NOMO-1 (cell line): Measurements from ENCODE around the gene CABCOCO1.

Experiments
- DNase-seq, 2 experiments: peaks; one replicate each; lab custom pipeline; 2025; ENCODE audit not compliant: unreplicated experiment in 2 of 2; lab: John Stamatoyannopoulos, UW

Gene CABCOCO1

DNA sequence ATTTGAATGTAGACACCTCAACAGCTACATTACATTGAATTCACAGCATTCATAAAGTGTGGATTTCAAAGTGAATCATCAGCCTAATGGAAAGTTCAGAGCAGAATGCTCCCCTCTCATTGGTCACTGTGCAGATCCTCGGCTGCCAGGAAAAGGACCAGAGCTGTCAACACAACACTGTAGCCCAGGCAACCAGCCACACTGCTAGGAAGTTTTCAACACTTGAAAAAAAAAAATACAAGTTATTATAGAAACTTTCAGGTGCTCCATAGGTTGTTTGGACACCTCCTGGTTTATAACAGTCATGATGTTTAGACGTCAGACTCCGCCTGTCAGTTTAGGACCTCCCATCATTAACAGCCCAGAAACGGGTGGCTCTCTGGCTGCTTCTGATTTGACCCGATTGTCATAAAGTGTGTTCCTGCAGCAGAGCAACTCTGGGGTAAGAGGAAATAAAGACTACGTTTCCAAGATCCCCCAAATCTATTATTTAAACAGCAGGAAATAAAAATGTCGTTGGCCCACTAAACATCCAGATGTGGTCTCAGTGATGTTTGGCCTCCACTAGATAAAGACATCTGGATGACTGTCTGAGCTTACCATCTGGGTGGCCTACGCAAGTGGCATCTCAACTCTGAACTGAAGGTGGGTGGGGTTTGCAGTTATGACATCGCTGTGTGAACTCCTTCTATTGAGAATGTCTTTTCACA, 117.4 kb downstream of the CABCOCO1 start:
- DNase-seq, result no peak

DNA sequence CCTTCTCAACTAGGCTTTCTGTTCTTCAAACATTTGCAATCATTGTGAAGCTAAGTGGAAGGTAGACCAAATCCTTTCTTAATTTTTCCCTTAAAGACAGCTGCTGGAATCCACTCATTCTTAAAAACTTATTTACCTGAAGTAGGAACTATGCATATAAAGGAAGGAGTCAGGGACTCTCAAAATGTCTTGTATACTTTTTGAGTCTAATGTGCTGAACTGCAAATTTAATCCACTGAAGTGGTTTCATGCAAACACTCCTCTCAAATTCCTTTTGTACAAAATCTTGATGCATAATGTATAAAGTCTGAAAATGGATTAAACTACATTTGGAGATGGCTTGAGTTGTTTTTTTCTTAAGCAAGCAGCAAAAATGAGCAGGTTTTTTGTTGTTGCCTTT, 118.0 kb downstream of the CABCOCO1 start:
- DNase-seq, result no peak

DNA sequence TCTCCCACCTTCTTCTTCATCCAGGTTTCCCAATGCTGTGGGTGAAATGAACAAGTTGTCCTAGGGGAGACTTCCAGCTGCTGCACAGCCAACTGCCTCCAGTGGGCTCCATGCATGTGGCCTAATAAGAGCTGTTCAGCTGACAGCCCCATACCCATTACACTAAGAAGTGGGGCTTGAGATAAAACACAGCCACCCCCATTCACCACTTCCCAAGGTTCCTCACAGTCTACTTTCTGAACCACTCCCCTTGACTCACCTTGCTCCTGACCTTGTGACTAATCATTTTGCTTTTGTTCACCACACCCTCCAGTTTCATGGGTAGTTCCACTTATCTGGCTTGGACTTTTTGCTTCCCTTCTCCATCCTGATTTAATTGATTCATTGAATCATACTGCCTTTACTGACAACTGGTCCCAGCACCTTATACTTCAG, 119.3 kb downstream of the CABCOCO1 start:
- DNase-seq, result no peak

DNA sequence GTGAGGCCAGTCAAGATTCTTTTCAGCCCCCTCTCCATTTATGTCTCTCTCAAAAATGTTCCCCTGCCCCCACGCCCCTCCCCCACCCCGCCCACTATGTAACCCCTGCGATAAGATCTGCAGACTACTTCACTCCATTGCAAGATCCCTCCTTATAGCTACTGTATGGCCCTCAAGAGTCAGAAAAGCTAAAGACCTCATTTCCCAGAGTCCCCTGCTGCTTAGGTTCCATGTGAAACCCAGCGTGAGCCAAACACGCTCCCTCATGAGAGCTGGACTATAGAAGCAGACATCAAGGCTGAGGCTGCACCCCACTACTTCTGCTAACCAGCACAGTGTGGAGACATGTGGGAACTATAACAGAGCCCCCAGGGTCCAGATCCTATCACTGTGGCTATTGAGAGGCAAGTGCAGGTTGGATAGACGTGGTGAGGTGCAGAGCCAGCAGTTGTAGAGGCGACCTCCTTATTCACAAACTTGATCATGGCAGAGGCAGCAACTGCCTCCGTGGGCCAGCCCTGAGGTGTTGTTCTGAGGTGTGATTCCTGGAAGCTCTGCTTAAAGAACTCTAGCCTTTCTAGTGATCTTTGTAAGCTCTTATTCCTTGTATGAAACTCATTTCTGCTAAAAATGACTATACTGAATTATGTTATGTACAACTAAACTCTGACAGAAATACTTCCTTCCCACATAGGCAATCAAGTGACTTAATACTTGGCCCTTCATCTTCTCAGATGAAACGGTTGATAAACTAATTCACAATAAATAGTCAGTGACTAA, 121.8 kb downstream of the CABCOCO1 start:
- no peak for DNase-seq

DNA sequence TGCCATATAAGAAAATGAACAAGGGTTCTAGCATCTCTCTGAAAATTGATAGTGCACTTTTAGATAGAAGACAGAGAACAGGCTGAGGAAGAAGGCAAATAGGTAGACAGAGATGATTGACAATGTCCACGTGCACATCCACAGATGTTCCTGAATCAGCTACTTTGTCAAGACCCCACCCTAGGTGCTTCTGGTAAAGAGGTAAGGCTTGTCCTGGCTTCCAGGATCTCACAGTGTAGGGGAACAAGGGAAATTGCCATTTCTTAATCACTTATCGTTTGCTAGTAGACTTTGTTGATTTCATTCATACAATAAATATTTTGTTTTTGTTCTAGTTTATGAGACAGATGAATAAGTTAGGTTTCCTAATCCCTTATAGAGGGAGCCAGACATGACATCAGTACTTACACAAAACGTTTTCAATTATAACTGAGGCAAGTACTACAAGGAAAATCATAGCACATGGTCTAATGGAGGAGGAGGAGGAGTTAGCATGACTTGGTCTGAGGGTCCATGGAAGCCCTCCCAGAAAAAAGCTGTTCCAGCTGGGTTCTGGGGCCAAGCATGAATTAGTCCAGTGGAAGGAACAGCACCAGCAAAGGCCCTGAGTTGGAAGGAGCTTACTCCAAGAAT, 122.9 kb downstream of the CABCOCO1 start:
- no peak for DNase-seq

DNA sequence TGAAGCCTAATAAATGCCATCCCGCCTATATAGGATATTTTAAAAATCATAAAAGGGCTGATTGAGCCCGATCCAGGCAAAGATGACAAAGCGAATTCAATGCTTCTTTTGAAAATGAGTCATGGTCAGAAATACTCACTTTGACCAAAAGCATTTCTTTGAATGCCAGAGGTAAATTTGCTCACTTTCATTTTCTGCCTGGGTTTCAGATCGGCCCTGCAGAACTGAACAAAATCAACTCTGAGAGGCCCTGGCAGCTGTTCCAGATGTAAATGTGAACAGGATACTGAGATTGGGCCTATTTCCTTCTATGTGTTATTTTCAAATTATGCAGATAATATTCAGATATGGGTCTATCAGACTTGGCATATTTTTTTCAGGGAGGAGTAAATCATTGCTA, 124.0 kb downstream of the CABCOCO1 start:
- no peak for DNase-seq

DNA sequence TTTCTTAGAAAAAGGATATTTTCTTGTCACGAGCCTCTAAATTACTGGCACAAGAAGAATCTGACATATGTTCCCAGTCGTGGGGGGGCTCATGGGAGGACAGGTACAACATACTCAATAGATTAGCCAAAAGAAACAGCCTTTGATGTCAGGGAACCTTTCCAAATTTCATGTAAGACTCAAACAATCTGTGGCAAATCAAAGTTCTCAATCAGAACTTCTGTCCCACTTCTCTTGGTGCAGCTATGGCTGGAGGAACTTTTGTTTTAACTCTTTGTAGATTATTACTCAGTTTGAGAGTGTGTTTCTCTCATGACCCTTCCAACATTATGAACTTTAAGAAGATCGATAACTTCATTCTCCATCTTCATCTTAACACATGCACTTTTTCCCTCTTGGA, 124.4 kb downstream of the CABCOCO1 start:
- DNase-seq, result no peak

DNA sequence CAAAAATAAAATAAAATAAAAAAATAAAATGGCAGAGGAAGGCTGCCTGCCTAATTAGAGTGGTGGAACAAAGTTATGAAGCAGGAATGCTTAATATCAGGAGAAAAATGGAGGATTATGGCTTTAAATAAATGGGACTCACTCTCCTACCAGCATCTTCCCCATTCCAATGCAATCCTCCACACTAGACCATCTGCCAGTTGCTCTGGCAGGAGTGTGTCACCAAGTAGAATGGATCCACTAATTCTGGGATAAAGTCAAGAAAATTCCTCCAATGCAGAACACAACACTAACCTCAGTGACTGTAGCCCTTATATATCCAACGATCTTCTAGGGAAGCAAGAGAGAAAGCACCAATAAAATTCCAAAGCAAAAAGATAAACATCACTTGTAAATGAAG, 126.3 kb downstream of the CABCOCO1 start:
- DNase-seq, result no peak

DNA sequence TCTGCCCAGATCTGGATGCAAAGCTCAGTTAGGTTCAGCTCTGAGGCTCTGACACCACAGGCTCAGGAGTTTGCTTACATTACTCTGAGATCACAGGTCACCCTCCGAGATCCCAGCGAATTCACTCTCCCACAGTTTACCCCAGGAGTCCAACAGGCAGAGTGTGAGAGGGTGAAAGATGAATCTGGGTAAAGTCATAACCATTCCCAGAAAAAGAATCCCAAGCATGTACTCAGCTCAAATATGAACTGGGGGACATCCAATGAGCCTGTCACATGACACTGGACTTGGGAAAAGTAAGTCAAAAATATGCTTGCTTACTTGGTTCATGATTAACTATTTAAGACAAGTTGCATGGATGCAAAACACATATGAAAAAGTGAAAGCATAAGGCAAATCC, 128.5 kb downstream of the CABCOCO1 start:
- DNase-seq, result no peak

DNA sequence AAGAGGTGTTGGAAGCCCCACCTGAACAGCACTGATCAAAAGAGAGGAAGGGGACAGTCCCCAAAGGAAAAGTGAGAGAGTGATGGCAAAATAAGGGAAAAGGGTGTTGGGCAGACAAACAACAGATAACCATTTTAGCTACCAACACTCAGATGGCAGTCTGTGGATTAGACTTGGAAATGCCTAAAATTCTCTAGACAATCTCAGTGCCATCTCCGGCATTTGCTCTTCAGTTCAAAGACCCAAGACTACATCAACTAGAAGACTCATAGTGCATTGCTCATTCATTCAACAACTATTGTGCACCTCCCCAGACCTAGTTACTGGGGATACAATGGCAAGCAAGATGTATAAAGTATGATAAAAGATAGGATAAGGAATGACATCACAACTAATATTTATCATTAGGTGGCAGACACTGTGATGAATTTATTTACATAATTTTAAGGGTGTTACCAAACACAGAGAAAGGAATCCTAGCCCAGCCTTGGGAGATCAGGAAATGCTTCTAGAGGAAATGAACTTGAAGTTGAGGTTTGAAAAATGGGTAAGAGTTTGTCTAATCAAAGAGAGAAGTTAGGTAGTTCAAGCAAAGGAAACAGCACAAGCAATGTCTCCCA, 129.5 kb downstream of the CABCOCO1 start:
- no peak for DNase-seq

DNA sequence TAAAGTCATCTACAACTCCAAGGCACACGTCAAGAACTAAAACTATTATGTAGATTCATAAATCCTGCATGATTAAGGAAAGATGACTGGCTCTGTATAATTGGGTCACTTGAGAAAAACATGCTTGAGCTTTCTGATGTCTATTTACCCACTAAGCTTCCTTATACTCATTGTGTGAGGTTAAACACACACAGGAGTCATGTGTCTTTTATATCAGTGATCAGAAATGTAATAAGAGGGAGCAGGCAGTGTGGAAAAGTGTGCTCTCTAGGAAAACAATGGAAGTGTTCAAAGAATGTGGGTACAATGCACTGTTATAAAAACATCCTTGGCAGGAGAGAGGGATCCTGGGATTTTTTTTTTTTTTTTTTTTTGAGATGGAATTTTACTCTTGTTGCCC, 130.2 kb downstream of the CABCOCO1 start:
- no peak for DNase-seq

DNA sequence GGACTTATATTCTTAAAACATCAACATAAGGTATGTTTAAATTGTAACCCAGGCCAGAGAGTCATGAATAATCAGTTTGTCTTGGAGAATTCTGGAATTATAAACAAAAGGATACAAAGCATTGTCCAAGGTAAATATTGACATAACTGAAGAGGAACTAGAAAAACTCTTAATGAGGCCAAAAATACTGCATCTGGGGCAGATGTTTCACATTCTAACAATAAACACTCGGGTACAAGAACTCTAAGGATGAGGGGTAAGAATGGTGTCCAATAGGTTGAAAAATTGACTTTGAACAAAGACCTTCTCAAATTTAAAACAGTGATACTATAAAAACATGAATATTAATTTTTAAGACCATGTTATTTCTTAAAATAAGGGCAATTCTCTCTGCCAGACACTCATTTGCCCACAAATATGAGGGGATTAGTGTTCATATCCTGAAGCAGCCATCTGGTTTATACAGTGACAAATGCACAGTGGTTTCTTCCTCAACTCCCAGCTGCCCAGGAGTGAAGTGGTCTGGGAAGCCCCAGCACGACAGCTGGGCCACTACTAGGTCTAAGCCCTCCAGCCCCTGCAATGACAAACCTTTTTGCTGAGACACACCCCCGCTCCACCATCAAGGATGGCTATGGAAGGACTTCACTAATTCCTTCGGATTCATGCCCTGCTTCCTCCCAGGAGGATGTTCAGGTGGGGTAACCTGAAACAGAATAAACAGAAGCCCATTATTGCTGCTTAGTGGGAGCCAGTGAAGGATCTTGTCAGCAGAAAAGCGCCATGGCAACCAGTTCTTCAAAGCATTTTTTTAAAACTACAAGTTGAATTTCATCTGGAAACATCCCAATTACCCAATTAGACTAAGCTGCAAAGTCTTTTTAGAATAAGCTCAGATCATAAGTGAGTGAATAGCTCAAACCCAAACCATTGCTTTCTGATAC, 131.3 kb downstream of the CABCOCO1 start:
- DNase-seq, result no peak

DNA sequence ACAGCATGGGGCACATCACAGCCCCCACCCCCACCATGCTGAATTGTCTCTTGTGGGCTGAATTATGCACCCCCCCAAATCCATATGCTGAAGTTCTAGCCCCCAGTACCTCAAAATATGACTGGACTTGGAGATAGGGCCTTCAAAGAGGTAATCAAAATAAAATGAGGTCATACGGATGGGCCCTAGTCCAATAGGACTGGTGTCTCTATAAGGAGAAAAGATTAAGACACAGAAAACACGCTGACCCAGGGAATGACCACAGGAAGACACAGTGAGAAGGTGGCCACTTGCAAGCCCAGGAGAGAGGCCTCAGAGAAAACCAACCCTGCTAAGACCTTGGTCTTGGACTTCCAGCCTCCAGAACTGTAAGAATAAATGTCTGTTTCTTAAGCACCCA, 132.4 kb downstream of the CABCOCO1 start:
- DNase-seq, result no peak

DNA sequence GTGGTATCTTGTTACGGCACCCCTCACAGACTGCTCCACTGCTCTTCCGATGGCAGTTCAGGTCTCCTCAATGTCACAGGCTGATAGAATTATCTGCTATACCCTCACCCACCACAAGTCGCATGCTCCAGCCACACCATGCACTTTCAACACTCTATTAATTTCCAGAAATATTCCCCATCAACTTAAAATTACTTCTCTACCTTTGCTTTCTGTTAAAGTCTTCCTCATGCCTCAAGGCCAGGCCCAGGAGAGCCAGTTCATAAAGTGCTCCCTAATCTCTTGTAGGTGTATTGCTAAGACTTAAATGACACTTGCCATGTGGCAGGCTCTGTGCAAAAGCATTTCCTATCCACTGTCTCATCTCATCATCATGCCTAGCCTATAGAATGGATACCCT, 132.8 kb downstream of the CABCOCO1 start:
- DNase-seq, result no peak

DNA sequence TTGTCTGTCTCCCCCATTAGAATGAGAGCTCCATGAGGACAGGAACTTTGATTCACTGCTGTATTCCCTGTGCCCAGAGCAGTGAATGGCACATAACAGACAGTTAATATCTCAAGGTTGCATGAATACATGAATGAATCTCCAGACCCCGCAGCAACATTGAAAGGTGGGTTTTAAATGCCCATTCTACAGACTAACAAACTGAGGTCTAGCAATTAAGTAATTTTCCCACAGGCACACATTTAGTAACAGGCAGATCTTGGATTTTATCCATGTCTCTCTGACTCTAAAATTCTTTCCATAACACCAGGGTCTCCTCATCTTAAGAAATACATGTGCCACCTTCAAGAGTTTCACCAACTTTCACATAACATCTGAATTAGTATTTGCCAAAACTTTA, 134.1 kb downstream of the CABCOCO1 start:
- DNase-seq, result no peak

DNA sequence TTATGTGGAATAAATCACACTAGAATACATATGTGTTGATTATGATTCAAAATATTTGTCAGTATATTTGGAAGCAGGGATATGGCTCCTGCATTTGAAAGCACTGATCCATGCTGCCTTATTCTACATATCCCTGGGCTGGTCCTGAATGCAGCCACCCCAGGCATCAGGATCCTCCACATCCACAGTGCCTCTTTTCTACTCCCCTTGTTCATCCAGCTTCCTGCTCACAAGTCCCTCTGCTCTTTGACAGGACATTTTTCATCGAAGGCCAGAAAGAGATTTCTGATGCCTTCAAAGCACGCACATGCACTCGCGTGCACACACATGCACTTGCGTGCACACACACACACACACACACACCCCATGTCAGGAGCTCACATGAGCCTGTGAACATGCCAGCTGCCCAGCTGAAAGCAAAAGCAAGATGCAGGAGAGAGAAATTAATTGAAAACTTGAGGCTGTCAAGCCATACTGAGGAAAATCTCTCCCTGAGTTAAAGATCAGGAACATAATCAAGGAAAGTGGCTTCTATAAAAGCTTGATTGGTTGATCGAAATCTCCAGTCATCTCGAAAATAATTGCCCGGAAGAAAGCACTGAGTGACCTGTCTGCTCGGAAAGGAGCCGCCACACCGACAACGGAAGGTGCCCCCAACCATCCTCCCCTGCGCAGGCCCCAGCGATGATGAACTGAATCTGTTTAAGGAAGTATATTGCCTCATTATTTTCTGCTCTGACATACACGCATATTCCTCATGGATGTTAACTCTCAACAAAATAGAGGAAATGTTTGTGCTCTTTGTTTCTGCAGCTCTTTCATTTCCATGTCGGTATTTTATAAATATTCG, 134.8 kb downstream of the CABCOCO1 start:
- DNase-seq, result no peak

DNA sequence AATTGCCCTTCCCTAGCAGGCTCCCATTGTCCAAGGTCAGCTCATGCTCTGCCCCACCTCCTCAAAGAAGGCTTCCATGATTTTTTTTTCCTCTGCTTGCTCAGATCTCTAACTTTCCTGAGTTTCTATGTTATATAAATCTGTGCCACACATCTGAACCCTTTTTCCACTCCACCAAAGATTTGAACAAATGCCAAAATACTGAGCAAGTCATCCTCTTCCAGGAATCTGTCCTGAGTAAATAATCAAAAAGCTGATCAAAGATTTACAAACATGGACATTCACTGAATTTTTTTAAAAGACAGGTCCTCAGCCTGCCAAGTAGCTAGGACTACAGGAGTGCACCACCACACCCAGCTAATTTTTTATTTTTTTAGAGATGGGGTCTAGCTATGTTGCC, 136.0 kb downstream of the CABCOCO1 start:
- no peak for DNase-seq

DNA sequence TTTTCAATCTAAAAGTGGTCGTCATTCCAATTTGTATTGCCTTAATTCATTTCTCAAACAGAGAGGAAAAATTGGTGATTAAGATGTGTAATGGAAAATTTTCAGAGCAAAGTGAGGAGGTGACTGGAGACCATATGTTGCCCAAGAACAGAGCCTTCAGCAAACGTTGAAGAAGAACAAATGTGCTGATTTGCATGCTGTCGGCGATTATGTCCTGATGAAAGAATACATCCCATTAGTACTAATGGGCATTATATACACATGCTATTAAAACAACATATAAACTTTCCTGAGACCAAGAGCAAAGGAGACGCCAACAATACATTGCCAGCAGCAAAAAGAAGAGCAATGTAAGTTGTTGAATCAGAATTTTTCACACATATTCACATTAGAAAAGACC, 138.8 kb downstream of the CABCOCO1 start:
- no peak for DNase-seq

DNA sequence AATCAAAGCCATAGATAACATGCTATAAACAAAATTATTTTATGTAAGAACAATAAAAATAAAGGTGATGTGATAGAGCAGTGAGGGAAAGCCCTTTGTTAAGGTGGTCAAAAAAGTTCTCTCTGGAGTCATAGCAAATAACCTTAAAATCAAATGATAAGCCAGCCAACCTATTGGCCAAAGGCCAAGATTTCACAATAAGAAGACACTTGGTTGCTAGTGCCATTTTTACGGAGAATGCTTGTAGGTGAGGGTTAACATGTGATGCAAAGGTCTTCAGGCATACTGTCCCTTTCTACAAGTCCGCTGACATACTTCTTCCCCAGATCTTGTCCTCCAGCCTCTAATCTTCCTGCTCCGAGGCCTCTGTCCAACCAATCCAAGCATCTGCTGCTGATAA, 140.5 kb downstream of the CABCOCO1 start:
- DNase-seq, result no peak

DNA sequence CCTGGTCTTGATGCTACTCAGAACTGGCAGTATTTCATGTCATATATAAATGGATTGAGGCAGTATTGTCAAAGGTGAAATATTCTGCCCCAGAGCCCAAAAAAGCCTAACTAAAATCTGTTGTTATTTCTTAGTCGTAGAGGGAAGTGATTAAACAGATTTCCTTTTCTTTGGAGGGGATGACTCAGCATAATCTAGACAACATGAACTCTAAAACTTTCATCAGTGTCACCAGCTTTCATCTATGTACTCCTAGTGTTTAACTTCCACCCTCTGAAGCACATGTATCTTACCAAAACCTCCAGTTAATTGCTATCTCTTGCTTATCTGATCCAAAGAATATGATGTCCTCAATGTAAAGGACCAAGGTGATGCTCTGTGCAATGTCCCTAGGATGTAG, 141.7 kb downstream of the CABCOCO1 start:
- no peak for DNase-seq
